ENCODE data around the gene ESRRA.

DNA sequence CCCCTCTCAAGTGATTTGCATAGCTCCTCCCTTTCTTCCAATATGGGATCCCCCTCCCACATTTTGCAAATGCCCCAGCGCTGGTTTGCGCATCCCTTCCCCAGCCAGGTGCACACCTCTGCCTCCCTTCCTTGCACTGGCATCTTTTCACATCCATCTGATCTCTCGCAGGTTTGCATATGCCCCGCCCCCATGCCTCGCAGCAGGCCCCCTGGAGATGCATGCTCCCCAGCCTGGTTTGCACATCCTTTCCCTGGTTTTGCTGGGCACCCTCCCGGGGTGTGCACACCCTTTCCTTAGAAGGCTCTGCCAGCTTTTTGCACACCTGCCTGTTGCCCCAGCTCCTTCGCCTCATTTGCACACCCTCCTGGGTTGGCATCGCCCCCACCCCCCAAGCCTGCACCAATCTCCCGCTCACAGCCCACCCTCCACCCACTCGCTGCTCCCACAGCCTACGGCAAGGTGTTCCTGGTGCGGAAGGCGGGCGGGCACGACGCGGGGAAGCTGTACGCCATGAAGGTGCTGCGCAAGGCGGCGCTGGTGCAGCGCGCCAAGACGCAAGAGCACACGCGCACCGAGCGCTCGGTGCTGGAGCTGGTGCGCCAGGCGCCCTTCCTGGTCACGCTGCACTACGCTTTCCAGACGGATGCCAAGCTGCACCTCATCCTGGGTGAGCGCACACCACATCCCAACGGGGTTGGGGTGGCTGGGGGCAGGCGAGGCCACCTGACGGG, 54.6 kb downstream of the ESRRA start:
- TF ChIP-seq CTCF (IDR thresholded peaks at IDR 0.05): no peak
- TF ChIP-seq POLR2A (IDR thresholded peaks at IDR 0.05): no peak

Data from Peyer's patch (tissue), 4 donors.